ENCODE results near the gene CD180.
"Not testable (repeated sequence)": the region's sequence is repeated elsewhere in the genome, so short reads cannot be mapped to it uniquely, and the experiment has no call there.

The CD180 gene

DNA sequence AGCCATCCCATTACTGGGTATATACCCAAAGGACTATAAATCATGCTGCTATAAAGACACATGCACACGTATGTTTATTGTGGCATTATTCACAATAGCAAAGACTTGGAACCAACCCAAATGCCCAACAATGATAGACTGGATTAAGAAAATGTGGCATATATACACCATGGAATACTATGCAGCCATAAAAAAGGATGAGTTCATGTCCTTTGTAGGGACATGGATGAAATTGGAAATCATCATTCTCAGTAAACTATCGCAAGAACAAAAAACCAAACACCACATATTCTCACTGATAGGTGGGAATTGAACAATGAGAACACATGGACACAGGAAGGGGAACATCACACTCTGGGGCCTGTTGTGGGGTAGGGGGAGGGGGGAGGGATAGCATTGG lies 23.2 kb downstream of the CD180 start:
- H3K4me3 Mint-ChIP-seq; intact Hi-C loops (cut with micrococcal nuclease); H3K27ac Mint-ChIP-seq; H3K27me3 Mint-ChIP-seq: not testable (repeated sequence)
- H3K4me1 Mint-ChIP-seq (ENCODE audit: low read depth), result peaks cover 25% of the 10 kb centered on the region
- H3K9me3 Mint-ChIP-seq, result peaks cover 21% of the 10 kb centered on the region
- H3K36me3 Mint-ChIP-seq (ENCODE audit: low read depth), result peaks cover 31% of the 10 kb centered on the region

DNA sequence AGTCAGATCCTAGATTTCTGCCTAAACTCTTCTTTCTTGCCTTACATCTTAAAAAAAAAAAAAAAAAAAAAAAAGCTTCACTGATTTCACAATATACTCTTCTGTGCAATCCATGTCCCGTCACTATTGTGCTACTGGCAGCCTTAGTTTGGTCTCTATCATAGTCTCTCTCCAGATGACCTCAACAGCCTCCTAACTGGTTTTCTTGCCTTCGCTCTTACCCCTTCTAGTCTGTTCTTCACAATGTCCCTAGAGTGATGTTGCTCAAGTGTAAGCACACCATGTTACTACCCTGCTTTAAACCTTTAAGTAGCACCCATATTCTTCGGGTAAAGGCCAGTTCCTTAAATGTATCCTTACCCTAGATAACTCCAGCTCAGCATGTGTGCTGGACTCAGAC lies 25.8 kb downstream of the CD180 start:
- intact Hi-C loops (cut with micrococcal nuclease), result no loop called here
- no peaks in the 10 kb centered on the region for H3K27me3 Mint-ChIP-seq
- H3K27ac Mint-ChIP-seq, result no peak overlapping the region
- peaks cover 26% of the 10 kb centered on the region for H3K4me1 Mint-ChIP-seq (ENCODE audit: low read depth)
- no peaks in the 10 kb centered on the region for H3K9me3 Mint-ChIP-seq
- H3K36me3 Mint-ChIP-seq (ENCODE audit: low read depth), result peaks cover 8% of the 10 kb centered on the region
- no peak overlapping the region for H3K4me3 Mint-ChIP-seq

DNA sequence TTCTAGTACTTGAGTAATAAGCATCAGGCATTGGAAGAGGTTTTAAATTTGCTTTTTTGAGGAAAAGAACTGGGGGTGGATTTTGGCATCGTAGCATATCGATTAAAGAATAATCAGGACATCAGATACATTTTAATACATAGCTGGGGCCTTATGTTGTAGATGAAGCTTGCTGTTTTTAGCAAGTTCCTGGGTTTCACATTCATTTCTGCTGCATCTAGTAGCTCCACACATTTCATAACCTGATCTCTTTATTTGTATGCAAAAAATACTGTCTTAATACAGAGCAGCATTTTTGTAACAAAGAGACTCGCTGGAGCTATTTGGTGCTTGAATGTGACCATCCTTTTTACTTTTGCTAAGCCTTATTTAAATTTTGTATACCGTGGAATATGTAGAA lies 28.5 kb downstream of the CD180 start:
- no peaks in the 10 kb centered on the region for H3K9me3 Mint-ChIP-seq
- peaks cover 9% of the 10 kb centered on the region for H3K36me3 Mint-ChIP-seq (ENCODE audit: low read depth)
- H3K4me1 Mint-ChIP-seq (ENCODE audit: low read depth), result peaks cover 44% of the 10 kb centered on the region
- H3K27me3 Mint-ChIP-seq, result no peaks in the 10 kb centered on the region
- peak overlapping the region; percentile 18 for H3K27ac Mint-ChIP-seq
- H3K4me3 Mint-ChIP-seq, result no peak overlapping the region
- intact Hi-C loops (cut with micrococcal nuclease), result no loop called here

DNA sequence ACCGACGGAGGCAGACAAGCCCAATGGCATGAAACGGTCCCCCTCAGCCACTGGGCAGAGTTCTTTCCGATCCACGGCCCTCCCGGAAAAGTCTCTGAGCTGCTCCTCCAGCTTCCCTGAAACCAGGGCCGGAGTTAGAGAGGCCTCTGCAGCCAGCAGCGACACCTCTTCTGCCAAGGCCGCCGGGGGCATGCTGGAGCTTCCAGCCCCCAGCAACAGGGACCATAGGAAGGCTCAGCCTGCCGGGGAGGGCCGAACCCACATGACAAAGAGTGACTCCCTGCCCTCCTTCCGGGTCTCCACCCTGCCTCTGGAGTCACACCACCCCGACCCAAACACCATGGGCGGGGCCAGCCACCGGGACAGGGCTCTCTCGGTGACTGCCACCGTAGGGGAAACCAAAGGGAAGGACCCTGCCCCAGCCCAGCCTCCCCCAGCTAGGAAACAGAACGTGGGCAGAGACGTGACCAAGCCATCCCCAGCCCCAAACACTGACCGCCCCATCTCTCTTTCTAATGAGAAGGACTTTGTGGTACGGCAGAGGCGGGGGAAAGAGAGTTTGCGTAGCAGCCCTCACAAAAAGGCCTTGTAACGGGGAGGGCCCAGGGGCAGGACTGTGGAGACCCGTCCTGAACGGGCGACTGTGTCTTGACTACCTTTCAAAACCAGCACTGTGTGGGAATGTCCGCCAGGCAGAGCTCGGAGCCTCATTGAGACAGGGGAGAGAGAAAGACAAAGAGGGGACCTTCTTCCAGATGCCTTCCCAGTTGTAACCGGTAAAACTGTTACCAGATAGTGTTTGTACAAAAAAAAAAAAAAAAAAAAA lies 29.9 kb downstream of the CD180 start:
- intact Hi-C loops (cut with micrococcal nuclease), result loop anchor here (1.0 to 2.0 kb wide), 3 partner anchors 16 to 43 kb away; no protein-coding TSS in a partner anchor
- Mint-ChIP-seq H3K36me3 (ENCODE audit: low read depth) (peaks cover 16% of the 10 kb centered on the region), H3K4me3 (peak overlapping the region; percentile 77), H3K9me3 (no peaks in the 10 kb centered on the region), H3K27ac (peak overlapping the region; percentile 95), H3K27me3 (no peaks in the 10 kb centered on the region), H3K4me1 (ENCODE audit: low read depth) (peaks cover 56% of the 10 kb centered on the region)

- peaks cover 56% of the 10 kb centered on the region for H3K4me1 Mint-ChIP-seq (ENCODE audit: low read depth)
- intact Hi-C loops (cut with micrococcal nuclease), result loop anchor here (1.0 to 2.0 kb wide), 3 partner anchors 17 to 44 kb away; no protein-coding TSS in a partner anchor
- no peaks in the 10 kb centered on the region for H3K27me3 Mint-ChIP-seq
- peaks cover 16% of the 10 kb centered on the region for H3K36me3 Mint-ChIP-seq (ENCODE audit: low read depth)
- H3K4me3 Mint-ChIP-seq, result peak overlapping the region; percentile 77
- peak overlapping the region; percentile 95 for H3K27ac Mint-ChIP-seq
- H3K9me3 Mint-ChIP-seq, result no peaks in the 10 kb centered on the region
Measured at GRCh38 chr5:67165526-67166459, 30.8 kb downstream of the CD180 start.

DNA sequence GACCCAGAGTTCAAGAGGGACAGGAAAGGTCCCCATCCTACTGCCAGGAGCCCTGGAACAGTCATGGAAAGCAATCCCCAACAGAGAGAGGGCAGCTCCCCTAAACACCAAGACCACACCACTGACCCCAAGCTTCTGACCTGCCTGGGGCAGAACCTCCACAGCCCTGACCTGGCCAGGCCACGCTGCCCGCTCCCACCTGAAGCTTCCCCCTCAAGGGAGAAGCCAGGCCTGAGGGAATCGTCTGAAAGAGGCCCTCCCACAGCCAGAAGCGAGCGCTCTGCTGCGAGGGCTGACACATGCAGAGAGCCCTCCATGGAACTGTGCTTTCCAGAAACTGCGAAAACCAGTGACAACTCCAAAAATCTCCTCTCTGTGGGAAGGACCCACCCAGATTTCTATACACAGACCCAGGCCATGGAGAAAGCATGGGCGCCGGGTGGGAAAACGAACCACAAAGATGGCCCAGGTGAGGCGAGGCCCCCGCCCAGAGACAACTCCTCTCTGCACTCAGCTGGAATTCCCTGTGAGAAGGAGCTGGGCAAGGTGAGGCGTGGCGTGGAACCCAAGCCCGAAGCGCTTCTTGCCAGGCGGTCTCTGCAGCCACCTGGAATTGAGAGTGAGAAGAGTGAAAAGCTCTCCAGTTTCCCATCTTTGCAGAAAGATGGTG lies 31.6 kb downstream of the CD180 start:
- Mint-ChIP-seq H3K27ac (peak overlapping the region; percentile 95), H3K4me3 (peak overlapping the region; percentile 77), H3K36me3 (ENCODE audit: low read depth) (peaks cover 16% of the 10 kb centered on the region), H3K27me3 (no peaks in the 10 kb centered on the region), H3K4me1 (ENCODE audit: low read depth) (peaks cover 61% of the 10 kb centered on the region), H3K9me3 (no peaks in the 10 kb centered on the region)
- intact Hi-C loops (cut with micrococcal nuclease), result no loop called here

- peak overlapping the region; percentile 77 for H3K4me3 Mint-ChIP-seq
- peaks cover 16% of the 10 kb centered on the region for H3K36me3 Mint-ChIP-seq (ENCODE audit: low read depth)
- H3K27ac Mint-ChIP-seq, result peak overlapping the region; percentile 95
- H3K4me1 Mint-ChIP-seq (ENCODE audit: low read depth), result peaks cover 66% of the 10 kb centered on the region
- H3K27me3 Mint-ChIP-seq, result no peaks in the 10 kb centered on the region
- intact Hi-C loops (cut with micrococcal nuclease), result no loop called here
- no peaks in the 10 kb centered on the region for H3K9me3 Mint-ChIP-seq
Measured at GRCh38 chr5:67163863-67164595, 32.6 kb downstream of the CD180 start.

- Mint-ChIP-seq H3K36me3 (ENCODE audit: low read depth) (peaks cover 16% of the 10 kb centered on the region), H3K4me3 (peak overlapping the region; percentile 39), H3K27ac (peak overlapping the region; percentile 20), H3K27me3 (no peaks in the 10 kb centered on the region), H3K4me1 (ENCODE audit: low read depth) (peaks cover 71% of the 10 kb centered on the region), H3K9me3 (no peaks in the 10 kb centered on the region)
- intact Hi-C loops (cut with micrococcal nuclease), result no loop called here
Measured at GRCh38 chr5:67163231-67163756, 33.3 kb downstream of the CD180 start.

- Mint-ChIP-seq H3K27ac (no peak overlapping the region), H3K36me3 (ENCODE audit: low read depth) (peaks cover 16% of the 10 kb centered on the region), H3K4me3 (no peak overlapping the region), H3K9me3 (no peaks in the 10 kb centered on the region), H3K27me3 (no peaks in the 10 kb centered on the region), H3K4me1 (ENCODE audit: low read depth) (peaks cover 67% of the 10 kb centered on the region)
- intact Hi-C loops (cut with micrococcal nuclease), result no loop called here
Measured at GRCh38 chr5:67161767-67162166, 34.8 kb downstream of the CD180 start.

DNA sequence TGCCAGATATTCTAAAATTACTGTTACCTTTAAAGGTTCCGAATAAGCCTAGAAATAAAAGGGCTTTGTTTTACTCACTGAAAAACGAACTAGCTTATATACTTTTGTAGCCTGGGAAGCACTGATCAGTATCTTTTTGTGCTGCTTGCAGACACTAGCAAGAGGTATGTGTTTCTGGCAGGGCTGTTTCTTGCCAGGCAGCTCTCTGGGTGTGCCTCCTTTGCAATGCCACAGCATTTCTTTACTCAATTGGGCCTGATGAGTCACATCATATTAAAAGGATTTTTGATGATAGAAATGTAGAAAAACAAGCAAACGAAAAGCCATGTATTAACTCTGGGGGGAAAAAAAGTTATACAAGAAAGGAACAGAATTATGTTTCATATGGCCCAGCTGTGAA lies 35.6 kb downstream of the CD180 start:
- peaks cover 62% of the 10 kb centered on the region for H3K4me1 Mint-ChIP-seq (ENCODE audit: low read depth)
- intact Hi-C loops (cut with micrococcal nuclease), result no loop called here
- peaks cover 16% of the 10 kb centered on the region for H3K36me3 Mint-ChIP-seq (ENCODE audit: low read depth)

GRCh38 chr5:67160272-67160671 lies 36.3 kb downstream of the CD180 start:
- H3K36me3 Mint-ChIP-seq (ENCODE audit: low read depth), result peaks cover 16% of the 10 kb centered on the region
- no peaks in the 10 kb centered on the region for H3K9me3 Mint-ChIP-seq
- no peak overlapping the region for H3K4me3 Mint-ChIP-seq
- peaks cover 55% of the 10 kb centered on the region for H3K4me1 Mint-ChIP-seq (ENCODE audit: low read depth)
- intact Hi-C loops (cut with micrococcal nuclease), result no loop called here
- no peak overlapping the region for H3K27ac Mint-ChIP-seq
- H3K27me3 Mint-ChIP-seq, result no peaks in the 10 kb centered on the region

More for the DNA sequence above, 35.6 kb downstream of the CD180 start:
- Mint-ChIP-seq H3K4me3 (no peak overlapping the region), H3K27ac (no peak overlapping the region), H3K27me3 (no peaks in the 10 kb centered on the region), H3K9me3 (no peaks in the 10 kb centered on the region)

GRCh38 chr5:67156976-67157583 lies 39.5 kb downstream of the CD180 start:
- no peak overlapping the region for H3K27ac Mint-ChIP-seq
- H3K4me1 Mint-ChIP-seq (ENCODE audit: low read depth), result peaks cover 23% of the 10 kb centered on the region
- H3K4me3 Mint-ChIP-seq, result no peak overlapping the region
- no peaks in the 10 kb centered on the region for H3K36me3 Mint-ChIP-seq (ENCODE audit: low read depth)
- intact Hi-C loops (cut with micrococcal nuclease), result loop anchor here (1.0 kb wide), 1 partner anchor 52 kb away; no protein-coding TSS in a partner anchor
- no peaks in the 10 kb centered on the region for H3K9me3 Mint-ChIP-seq
- H3K27me3 Mint-ChIP-seq, result no peaks in the 10 kb centered on the region
